KMS-11 (cell line): ENCODE results near the gene APOBEC3A.

Source experiments
- H2AFZ ChIP-seq: fragments of 200-600 bp; sonication (generic); 2 replicates; pipeline ENCODE4 v1.6.1; 2016; ENCODE audit warnings: antibody characterized with exemption, mixed run types, low read depth
- H3K27ac ChIP-seq: fragments of 200-600 bp; sonication (generic); 2 replicates; pipeline ENCODE4 v1.6.1; 2016; ENCODE audit warnings: mild to moderate bottlenecking, mixed run types
- H3K27me3 ChIP-seq: fragments of 200-600 bp; sonication (generic); 2 replicates; pipeline ENCODE4 v1.6.1; 2017; ENCODE audit warnings: mild to moderate bottlenecking, low read depth, mixed run types, moderate library complexity; ENCODE audit not compliant: insufficient read depth
- H3K36me3 ChIP-seq: fragments of 200-600 bp; sonication (generic); 2 replicates; pipeline ENCODE4 v1.6.1; 2017; ENCODE audit warnings: mild to moderate bottlenecking, mixed run types; ENCODE audit not compliant: insufficient read depth
- H3K4me1 ChIP-seq: fragments of 200-600 bp; sonication (generic); 2 replicates; pipeline ENCODE4 v1.6.1; 2016; ENCODE audit warnings: mild to moderate bottlenecking, low read depth, mixed run types; ENCODE audit not compliant: poor library complexity, severe bottlenecking
- H3K4me2 ChIP-seq: fragments of 200-600 bp; sonication (generic); 2 replicates; pipeline ENCODE4 v1.7.0; 2016; ENCODE audit warnings: mild to moderate bottlenecking, mixed run types
- H3K4me3 ChIP-seq: fragments of 200-600 bp; sonication (generic); IDR thresholded peaks from 2 replicates; pipeline ENCODE4 v1.6.1; 2017; ENCODE audit warnings: low read depth, low read length, mixed read lengths; ENCODE audit not compliant: insufficient read depth
- H3K79me2 ChIP-seq: fragments of 200-600 bp; sonication (generic); 2 replicates; pipeline ENCODE4 v1.6.1; 2016; ENCODE audit warnings: low read depth, mixed run types; ENCODE audit not compliant: insufficient read depth
- H3K9ac ChIP-seq: fragments of 200-600 bp; sonication (generic); 2 replicates; pipeline ENCODE4 v1.6.1; 2016; ENCODE audit warnings: mild to moderate bottlenecking, mixed run types
- H4K20me1 ChIP-seq: fragments of 200-600 bp; sonication (generic); 2 replicates; pipeline ENCODE4 v1.6.1; 2016; ENCODE audit warnings: mild to moderate bottlenecking, mixed run types; ENCODE audit not compliant: insufficient read depth
- CTCF ChIP-seq: fragments of 200-600 bp; sonication (generic); conservative IDR thresholded peaks from 2 replicates; pipeline ENCODE4 v1.6.1; 2017; ENCODE audit warnings: low read depth, mild to moderate bottlenecking, antibody characterized with exemption, low read length, moderate library complexity, mixed read lengths

Gene APOBEC3A

DNA sequence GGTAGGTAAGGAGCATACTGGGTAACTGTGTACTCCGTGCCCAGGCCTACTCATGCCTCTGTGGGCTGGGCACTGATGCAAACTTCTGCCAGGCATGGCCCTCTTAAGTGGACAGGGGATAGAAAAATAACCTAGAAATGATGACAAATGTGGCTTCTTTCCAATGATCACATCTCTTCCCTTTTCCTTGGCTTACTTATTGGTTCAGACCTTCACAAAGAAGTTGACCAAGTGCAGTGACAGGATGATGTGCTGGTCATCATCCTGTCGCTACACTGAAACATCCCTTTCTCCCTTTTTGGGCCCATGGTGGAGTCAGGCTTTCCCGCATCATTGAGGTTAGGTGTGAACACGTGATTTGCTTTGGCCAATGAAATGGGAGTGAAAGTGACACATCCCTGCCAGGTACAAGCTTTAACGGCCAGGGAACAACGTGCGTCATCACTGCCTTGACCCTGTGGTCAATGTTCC lies 31.8 kb upstream of the APOBEC3A start:
- Histone ChIP-seq H3K27ac (no peak overlapping the region), H3K4me2 (no peak overlapping the region), H2AFZ (no peak overlapping the region), H3K27me3 (peaks cover 25% of the 10 kb centered on the region; the same call in 1 of the 2 replicates), H3K79me2 (no peaks in the 10 kb centered on the region), H3K36me3 (no peaks in the 10 kb centered on the region), H3K9ac (no peak overlapping the region), H4K20me1 (no peaks in the 10 kb centered on the region), H3K4me1 (no peaks in the 10 kb centered on the region), H3K4me3 (no peak overlapping the region)
- no peak for TF ChIP-seq CTCF

DNA sequence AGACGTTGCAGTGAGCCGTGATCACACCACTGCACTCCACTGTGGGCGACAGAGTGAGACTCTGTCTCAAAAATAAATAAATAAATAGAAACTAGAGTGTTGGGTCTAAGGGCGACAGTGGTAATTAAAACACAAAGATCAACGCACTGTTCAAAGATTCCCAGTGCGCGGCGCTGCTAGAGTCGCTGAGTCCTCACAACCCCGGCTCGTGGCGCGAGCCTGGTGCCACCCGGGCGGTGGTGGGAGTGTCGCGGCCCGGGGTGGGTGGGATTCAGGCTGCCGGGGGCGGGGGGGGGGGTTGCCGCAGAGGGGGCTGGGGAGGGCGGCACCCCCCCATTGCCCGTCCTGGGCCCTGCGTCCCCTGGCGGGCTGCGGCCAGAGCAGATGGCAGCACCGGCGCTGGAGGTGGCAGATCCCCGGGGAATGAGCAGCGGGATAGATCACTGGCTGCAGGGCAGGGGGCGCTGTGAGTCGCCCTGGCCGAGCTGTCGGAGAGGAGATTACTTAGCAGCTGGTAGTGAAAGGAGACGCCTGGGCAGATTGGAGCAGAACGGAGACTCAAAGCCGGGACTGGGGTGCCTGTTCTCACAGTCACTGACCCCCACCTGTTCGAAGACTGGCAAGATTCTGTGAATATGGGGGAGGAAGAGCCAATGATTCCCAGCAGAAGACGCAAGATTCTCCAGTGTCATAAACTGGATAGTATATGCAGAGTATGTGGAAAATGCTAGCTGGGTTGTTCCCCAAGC lies 30.2 kb upstream of the APOBEC3A start:
- no peaks in the 10 kb centered on the region for H3K36me3 ChIP-seq
- no peak for TF ChIP-seq CTCF
- H4K20me1 ChIP-seq: no peaks in the 10 kb centered on the region
- H3K4me1 ChIP-seq: no peaks in the 10 kb centered on the region
- peaks cover 25% of the 10 kb centered on the region; the same call in 1 of the 2 replicates for H3K27me3 ChIP-seq
- H3K27ac ChIP-seq: no peak overlapping the region
- H3K4me2 ChIP-seq: no peak overlapping the region
- H2AFZ ChIP-seq: no peak overlapping the region
- H3K79me2 ChIP-seq: no peaks in the 10 kb centered on the region
- H3K4me3 ChIP-seq: no peak overlapping the region
- H3K9ac ChIP-seq: no peak overlapping the region

GRCh38 chr22:38930512-38930911 lies 26.9 kb upstream of the APOBEC3A start:
- Histone ChIP-seq H3K4me3 (no peak overlapping the region), H3K27me3 (peaks cover 5% of the 10 kb centered on the region; the same call in 1 of the 2 replicates), H3K4me1 (no peaks in the 10 kb centered on the region), H3K36me3 (no peaks in the 10 kb centered on the region), H2AFZ (no peak overlapping the region), H3K27ac (no peak overlapping the region), H4K20me1 (no peaks in the 10 kb centered on the region), H3K4me2 (no peak overlapping the region), H3K79me2 (no peaks in the 10 kb centered on the region), H3K9ac (no peak overlapping the region)
- TF ChIP-seq CTCF: no peak

DNA sequence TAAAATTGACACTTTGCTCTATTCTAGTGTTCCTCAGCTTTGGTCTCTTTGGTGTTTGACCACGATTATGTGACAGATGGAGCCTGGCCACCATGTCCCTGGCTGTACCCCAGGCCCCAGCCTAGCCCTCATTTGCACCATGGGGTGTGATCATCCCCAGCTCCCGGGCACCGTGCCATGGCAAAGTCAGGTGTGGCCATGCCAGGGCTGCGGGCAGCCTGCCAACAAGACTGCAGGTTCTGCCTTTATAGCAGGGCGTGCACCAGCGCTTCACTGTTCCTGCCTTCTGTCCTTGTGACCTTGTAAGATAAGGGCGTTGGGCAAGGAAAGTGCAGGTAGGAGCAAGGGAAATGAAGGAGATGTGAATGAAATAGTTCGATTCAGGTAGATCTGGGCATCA lies 22.4 kb upstream of the APOBEC3A start:
- H3K27me3 ChIP-seq: no peaks in the 10 kb centered on the region; the same call in 1 of the 2 replicates
- H3K9ac ChIP-seq: no peak overlapping the region
- no peak overlapping the region for H3K27ac ChIP-seq
- no peak overlapping the region for H3K4me2 ChIP-seq
- H3K4me3 ChIP-seq: no peak overlapping the region
- H2AFZ ChIP-seq: no peak overlapping the region
- H3K79me2 ChIP-seq: no peaks in the 10 kb centered on the region
- H3K4me1 ChIP-seq: no peaks in the 10 kb centered on the region
- H4K20me1 ChIP-seq: no peaks in the 10 kb centered on the region
- TF ChIP-seq CTCF: no peak
- no peaks in the 10 kb centered on the region for H3K36me3 ChIP-seq
